Mesenchymal stem cell (in vitro differentiated cells and primary cell): ENCODE measurements around the gene MYRF.

Experiments
- DNase-seq: peaks from one replicate; pipeline ENCODE4 v3.0.0-alpha.2; 2013
- H2AFZ ChIP-seq: one replicate; pipeline ENCODE4 v1.6.1; 2013; ENCODE audit warnings: low read depth, mild to moderate bottlenecking, control low read depth, inconsistent platforms, low read length, moderate library complexity
- H2AK5ac ChIP-seq: 2 replicates; pipeline ENCODE4 v1.6.1; 2013; ENCODE audit warnings: low read length, moderate library complexity, mild to moderate bottlenecking, inconsistent platforms; ENCODE audit not compliant: severe bottlenecking
- H2BK120ac ChIP-seq: one replicate; pipeline ENCODE4 v1.6.1; 2013; ENCODE audit warnings: low read depth, mild to moderate bottlenecking, inconsistent platforms, low read length, moderate library complexity
- H2BK12ac ChIP-seq, 2 experiments: one replicate each; pipeline ENCODE4 v1.6.1; 2013; ENCODE audit warnings: inconsistent platforms in 2 of 2, low read length in 2 of 2, mild to moderate bottlenecking in 2 of 2, moderate library complexity in 2 of 2, control low read depth in 1 of 2
- H2BK15ac ChIP-seq: one replicate; pipeline ENCODE4 v1.6.1; 2013; ENCODE audit warnings: mild to moderate bottlenecking, low read depth, inconsistent platforms; ENCODE audit not compliant: poor library complexity, severe bottlenecking
- H2BK5ac ChIP-seq: 2 replicates; pipeline ENCODE4 v1.6.1; 2013; ENCODE audit warnings: low read depth, mild to moderate bottlenecking, low read length, control low read depth, inconsistent platforms; ENCODE audit not compliant: poor library complexity, severe bottlenecking
- H3K14ac ChIP-seq, 2 experiments: one replicate each; pipeline ENCODE4 v1.6.1; 2013; ENCODE audit warnings: inconsistent platforms in 2 of 2, low read length in 2 of 2, control low read depth in 1 of 2, mild to moderate bottlenecking in 1 of 2, moderate library complexity in 1 of 2
- H3K18ac ChIP-seq, 2 experiments: one replicate each; pipeline ENCODE4 v1.6.1; 2013; ENCODE audit warnings: inconsistent platforms in 2 of 2, low read length in 2 of 2, control low read depth in 1 of 2, low read depth in 1 of 2, mild to moderate bottlenecking in 1 of 2
- H3K23ac ChIP-seq, 2 experiments: one replicate each; pipeline ENCODE4 v1.6.1; 2013; ENCODE audit warnings: inconsistent platforms in 2 of 2, low read length in 2 of 2, mild to moderate bottlenecking in 2 of 2, moderate library complexity in 2 of 2, control low read depth in 1 of 2
- H3K27ac ChIP-seq: 2 replicates; pipeline ENCODE4 v1.5.1; 2013; ENCODE audit warnings: mild to moderate bottlenecking, moderate library complexity, low read length, control low read depth, inconsistent platforms; ENCODE audit not compliant: poor library complexity, severe bottlenecking
- H3K27me3 ChIP-seq, 2 experiments: 2 replicates each; pipeline versions ENCODE4 v1.6.1 to v1.7.0; 2013; ENCODE audit warnings: low read length in 2 of 2, mild to moderate bottlenecking in 2 of 2, moderate library complexity in 2 of 2, control low read depth in 1 of 2, inconsistent platforms in 1 of 2; ENCODE audit not compliant: control insufficient read depth in 1 of 2, insufficient read depth in 1 of 2
- H3K36me3 ChIP-seq, 2 experiments: 2 replicates each; pipeline versions ENCODE4 v1.6.1 to v1.7.0; 2013; ENCODE audit warnings: low read length in 2 of 2, control low read depth in 1 of 2, inconsistent platforms in 1 of 2, low read depth in 1 of 2, mild to moderate bottlenecking in 1 of 2; ENCODE audit not compliant: insufficient read depth in 2 of 2, control insufficient read depth in 1 of 2
- H3K4ac ChIP-seq, 2 experiments: one replicate each; pipeline ENCODE4 v1.6.1; 2013; ENCODE audit warnings: inconsistent platforms in 2 of 2, low read length in 2 of 2, mild to moderate bottlenecking in 2 of 2, moderate library complexity in 2 of 2, control low read depth in 1 of 2, low read depth in 1 of 2
- H3K4me1 ChIP-seq: 2 replicates; pipeline ENCODE4 v1.6.1; 2013; ENCODE audit warnings: low read depth, low read length, control low read depth; ENCODE audit not compliant: control insufficient read depth, insufficient read depth
- H3K4me2 ChIP-seq: 2 replicates; pipeline ENCODE4 v1.6.1; 2013; ENCODE audit warnings: low read length, mild to moderate bottlenecking, inconsistent platforms; ENCODE audit not compliant: poor library complexity, severe bottlenecking
- H3K4me3 ChIP-seq, 2 experiments: 2 replicates each; pipeline versions ENCODE4 v1.5.1 to v1.7.0; 2013; ENCODE audit warnings: low read length in 2 of 2, mild to moderate bottlenecking in 2 of 2, control low read depth in 1 of 2, low read depth in 1 of 2; ENCODE audit not compliant: insufficient read depth in 1 of 2
- H3K79me1 ChIP-seq: replicated peaks from 2 replicates; pipeline ENCODE4 v1.6.1; 2013; ENCODE audit warnings: mild to moderate bottlenecking, control low read depth, low read length, inconsistent platforms; ENCODE audit not compliant: poor library complexity, severe bottlenecking
- H3K9ac ChIP-seq: 2 replicates; pipeline ENCODE4 v1.7.0; 2013; ENCODE audit warnings: mild to moderate bottlenecking, low read length, moderate library complexity
- H3K9me3 ChIP-seq: 2 replicates; pipeline ENCODE4 v1.7.0; 2013; ENCODE audit warnings: mild to moderate bottlenecking, low read length; ENCODE audit not compliant: control insufficient read depth
- H4K8ac ChIP-seq: one replicate; pipeline ENCODE4 v1.6.1; 2013; ENCODE audit warnings: inconsistent platforms, mild to moderate bottlenecking, low read length, moderate library complexity
- H4K91ac ChIP-seq: one replicate; pipeline ENCODE4 v1.6.1; 2013; ENCODE audit warnings: mild to moderate bottlenecking, low read length, inconsistent platforms
- whole genome bisulfite sequencing: methylation state at CpG from one replicate; pipeline ENCODE4 v1.1.7; 2013; ENCODE audit warnings: mixed read lengths; 5-methylcytosine and 5-hydroxymethylcytosine counted together

MYRF gene

DNA sequence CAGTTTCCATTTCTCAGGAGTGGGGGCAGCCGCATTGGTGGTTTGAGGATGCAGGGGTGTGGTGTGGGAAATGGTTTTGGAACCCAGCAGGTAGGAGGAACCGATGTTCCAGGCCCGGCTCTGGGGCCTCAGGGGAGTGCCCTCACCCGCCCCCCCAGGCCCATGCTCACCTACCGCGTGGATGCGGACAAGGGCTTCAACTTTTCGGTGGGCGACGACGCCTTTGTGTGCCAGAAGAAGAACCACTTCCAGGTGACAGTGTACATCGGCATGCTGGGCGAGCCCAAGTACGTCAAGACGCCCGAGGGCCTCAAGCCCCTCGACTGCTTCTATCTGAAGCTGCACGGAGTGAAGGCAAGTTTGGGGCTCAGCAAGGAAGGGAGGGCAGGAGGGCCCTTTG, 21.4 kb downstream of the MYRF start:
- no peak overlapping the region for H3K4ac ChIP-seq
- DNase-seq: no peak
- 89% methylated on average over 18 of the region's 18 CpGs for WGBS
- H3K27ac ChIP-seq: no peak overlapping the region
- H3K4me3 ChIP-seq: no peak overlapping the region
- peaks cover 56% of the 10 kb centered on the region for H3K4me1 ChIP-seq
- H3K4me2 ChIP-seq: no peak overlapping the region
- H2BK120ac ChIP-seq: no peak overlapping the region
- no peak overlapping the region for H3K23ac ChIP-seq
- no peak overlapping the region for H2BK15ac ChIP-seq
- no peak overlapping the region for H2AK5ac ChIP-seq
- H3K79me1 ChIP-seq: peaks cover 18% of the 10 kb centered on the region
- no peak overlapping the region for H2AFZ ChIP-seq
- no peak overlapping the region for H2BK5ac ChIP-seq
- H3K14ac ChIP-seq: no peak overlapping the region
- no peak overlapping the region for H2BK12ac ChIP-seq
- peak overlapping the region; percentile 19 for H4K91ac ChIP-seq
- no peak overlapping the region for H3K18ac ChIP-seq
- H3K27me3 ChIP-seq: peaks cover 0 to 49% of the 10 kb centered on the region in 2 experiments
- H3K36me3 ChIP-seq: peaks cover 0 to 75% of the 10 kb centered on the region in 2 experiments
- no peak overlapping the region for H3K9ac ChIP-seq
- no peaks in the 10 kb centered on the region for H3K9me3 ChIP-seq
- H4K8ac ChIP-seq: no peak overlapping the region

DNA sequence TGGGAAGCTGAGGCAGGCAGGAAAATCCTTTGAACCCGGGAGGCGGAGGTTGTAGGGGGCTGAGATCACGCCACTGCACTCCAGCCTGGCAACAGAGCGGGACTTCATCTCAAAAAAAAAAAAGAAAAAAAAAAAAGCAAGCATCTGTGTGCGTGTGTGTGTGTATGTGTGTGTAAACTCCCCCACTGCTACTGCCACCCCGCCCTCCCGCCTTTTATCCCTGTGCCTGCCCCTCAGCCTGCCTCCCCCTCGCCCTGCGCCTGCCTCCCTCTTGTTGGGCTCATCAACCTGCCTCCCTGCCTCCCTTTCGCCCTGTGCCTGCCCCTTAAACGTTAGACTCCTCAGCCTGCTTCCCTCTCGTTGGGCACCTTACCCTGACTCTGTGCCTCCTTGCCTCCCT, 22.0 kb downstream of the MYRF start:
- no peak overlapping the region for H2BK12ac ChIP-seq
- no peak overlapping the region for H3K14ac ChIP-seq
- no peaks in the 10 kb centered on the region for H3K9me3 ChIP-seq
- WGBS: 94% methylated on average over 10 of the region's 12 CpGs
- H3K9ac ChIP-seq: no peak overlapping the region
- no peak overlapping the region for H4K8ac ChIP-seq
- H2AK5ac ChIP-seq: no peak overlapping the region
- no peak overlapping the region for H3K4me2 ChIP-seq
- no peak overlapping the region for H3K4ac ChIP-seq
- peaks cover 13% of the 10 kb centered on the region for H3K79me1 ChIP-seq
- H3K4me1 ChIP-seq: peaks cover 50% of the 10 kb centered on the region
- DNase-seq: no peak
- no peak overlapping the region for H2AFZ ChIP-seq
- H3K27ac ChIP-seq: no peak overlapping the region
- H3K36me3 ChIP-seq: peaks cover 0 to 81% of the 10 kb centered on the region in 2 experiments
- H2BK5ac ChIP-seq: no peak overlapping the region
- no peak overlapping the region for H3K23ac ChIP-seq
- H3K18ac ChIP-seq: no peak overlapping the region
- no peak overlapping the region for H2BK15ac ChIP-seq
- peaks cover 0 to 55% of the 10 kb centered on the region in 2 experiments for H3K27me3 ChIP-seq
- no peak overlapping the region for H2BK120ac ChIP-seq
- H3K4me3 ChIP-seq: no peak overlapping the region
- no peak overlapping the region for H4K91ac ChIP-seq

DNA sequence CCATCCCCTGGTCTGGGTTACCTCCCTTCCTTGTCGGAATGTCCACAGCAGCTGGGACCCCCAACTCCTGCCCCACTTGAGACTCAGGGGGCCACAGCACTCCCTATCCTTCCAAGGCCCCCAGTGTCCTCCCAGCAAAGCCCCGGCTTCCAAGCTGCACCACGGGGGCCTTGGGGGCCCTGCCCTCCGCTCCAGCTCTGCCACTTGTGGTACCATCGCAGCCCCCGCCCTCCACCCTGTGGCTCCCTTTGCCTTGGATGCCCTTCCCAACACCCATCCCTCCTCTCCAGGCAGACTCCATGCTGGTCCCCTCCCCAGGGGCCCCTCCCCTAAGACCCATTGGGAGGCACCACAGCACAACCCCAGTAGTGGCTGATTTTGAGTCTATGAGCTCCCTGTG, 22.7 kb downstream of the MYRF start:
- H2AFZ ChIP-seq: no peak overlapping the region
- no peak overlapping the region for H2BK120ac ChIP-seq
- H3K79me1 ChIP-seq: peaks cover 11% of the 10 kb centered on the region
- H3K27ac ChIP-seq: no peak overlapping the region
- H2BK15ac ChIP-seq: no peak overlapping the region
- no peak overlapping the region for H3K4ac ChIP-seq
- H3K23ac ChIP-seq: no peak overlapping the region
- no peak overlapping the region for H3K4me2 ChIP-seq
- no peak overlapping the region for H2BK5ac ChIP-seq
- peaks cover 0 to 88% of the 10 kb centered on the region in 2 experiments for H3K36me3 ChIP-seq
- H3K9ac ChIP-seq: no peak overlapping the region
- no peak overlapping the region for H4K8ac ChIP-seq
- no peak overlapping the region for H2AK5ac ChIP-seq
- no peak overlapping the region for H4K91ac ChIP-seq
- H3K27me3 ChIP-seq: peaks cover 0 to 55% of the 10 kb centered on the region in 2 experiments
- no peaks in the 10 kb centered on the region for H3K9me3 ChIP-seq
- no peak overlapping the region for H2BK12ac ChIP-seq
- 94% methylated on average over 6 of the region's 6 CpGs for WGBS
- no peak for DNase-seq
- H3K4me1 ChIP-seq: peaks cover 45% of the 10 kb centered on the region
- no peak overlapping the region for H3K14ac ChIP-seq
- H3K18ac ChIP-seq: no peak overlapping the region
- no peak overlapping the region for H3K4me3 ChIP-seq

DNA sequence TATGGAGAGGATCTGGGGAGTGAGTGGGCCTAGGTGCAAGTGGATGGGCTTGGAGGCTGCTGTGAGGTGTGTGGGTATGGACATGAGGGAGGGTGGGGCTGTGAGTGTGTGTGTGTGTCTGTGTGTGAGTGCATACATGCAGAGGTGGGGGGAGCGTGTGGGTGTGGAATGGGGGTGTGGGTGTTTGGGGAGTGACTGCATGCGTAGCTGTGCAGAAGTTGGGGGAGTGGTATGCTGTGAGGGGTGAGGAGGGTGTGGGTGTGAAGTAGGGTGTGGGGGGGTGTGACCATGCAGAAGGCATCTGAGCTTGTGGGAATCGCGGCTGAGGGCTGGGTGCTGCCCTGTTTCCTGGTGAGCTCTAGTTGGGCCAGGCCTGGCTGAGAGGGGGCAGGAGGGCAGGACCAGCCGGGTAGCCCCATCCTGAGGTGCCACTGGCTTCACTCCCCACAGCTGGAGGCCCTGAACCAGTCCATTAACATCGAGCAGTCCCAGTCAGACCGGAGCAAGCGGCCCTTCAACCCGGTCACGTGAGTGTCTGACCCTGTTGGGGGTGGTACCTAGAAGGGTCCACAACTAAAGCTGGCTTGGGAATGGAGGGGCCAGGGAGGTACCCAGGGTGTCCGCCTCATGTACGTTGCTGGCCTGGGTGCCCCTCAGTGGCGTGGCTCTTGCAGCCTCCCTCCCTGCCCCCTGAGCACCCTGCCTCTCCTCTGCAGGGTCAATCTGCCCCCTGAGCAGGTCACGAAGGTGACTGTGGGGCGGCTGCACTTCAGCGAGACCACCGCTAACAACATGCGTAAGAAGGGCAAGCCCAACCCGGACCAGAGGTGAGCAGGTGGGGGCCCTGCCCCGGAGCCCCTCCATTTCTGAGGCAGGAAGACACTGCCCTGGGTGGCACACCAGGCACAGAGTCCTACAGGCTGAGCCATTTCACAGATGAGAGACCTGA, 23.4 kb downstream of the MYRF start:
- H2BK120ac ChIP-seq: no peak overlapping the region
- H3K36me3 ChIP-seq: peaks cover 0 to 91% of the 10 kb centered on the region in 2 experiments
- peak overlapping the region; percentile 43 for H4K91ac ChIP-seq
- no peak overlapping the region for H3K9ac ChIP-seq
- peak overlapping the region; percentile 92 for H2BK15ac ChIP-seq
- H3K4me3 ChIP-seq: no peak overlapping the region
- H3K9me3 ChIP-seq: no peaks in the 10 kb centered on the region
- H3K27me3 ChIP-seq: peaks cover 0 to 51% of the 10 kb centered on the region in 2 experiments
- H3K79me1 ChIP-seq: peaks cover 8% of the 10 kb centered on the region
- no peak overlapping the region for H2AFZ ChIP-seq
- 91% methylated on average over 20 of the region's 20 CpGs for WGBS
- no peak overlapping the region for H3K27ac ChIP-seq
- no peak overlapping the region for H3K4ac ChIP-seq
- H3K23ac ChIP-seq: no peak overlapping the region
- no peak overlapping the region for H4K8ac ChIP-seq
- no peak for DNase-seq
- peaks cover 41% of the 10 kb centered on the region for H3K4me1 ChIP-seq
- H3K14ac ChIP-seq: peak overlapping the region in 1 of 2 experiments; percentile 63
- no peak overlapping the region for H2AK5ac ChIP-seq
- H3K4me2 ChIP-seq: no peak overlapping the region
- H3K18ac ChIP-seq: no peak overlapping the region
- no peak overlapping the region for H2BK5ac ChIP-seq
- no peak overlapping the region for H2BK12ac ChIP-seq
